ENCODE measurements around the gene HMGCS1.
"Not testable (repeated sequence)": the region's sequence is repeated elsewhere in the genome, so short reads cannot be mapped to it uniquely, and the experiment has no call there.

HMGCS1 gene

DNA sequence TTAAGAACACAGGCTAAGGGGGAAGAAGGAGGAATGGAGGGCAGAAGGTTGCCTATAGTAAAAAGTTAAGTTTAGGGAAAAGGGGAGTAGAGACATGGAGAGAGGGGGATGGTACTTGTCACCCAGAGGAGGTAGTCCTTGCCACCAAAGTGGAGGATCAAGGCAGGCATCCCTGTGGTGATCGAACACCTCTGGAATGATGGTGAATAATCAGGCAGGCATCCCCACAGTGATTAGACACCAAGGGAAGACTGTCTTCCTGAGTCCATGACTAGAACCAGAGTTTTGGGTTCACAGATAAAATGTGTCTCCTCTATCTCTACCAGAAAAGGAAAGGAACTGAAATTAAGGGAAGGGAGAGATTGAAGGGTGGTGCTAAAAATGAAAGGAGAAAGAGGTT is 19.2 kb upstream of the HMGCS1 start:
- no peak for DNase-seq (ENCODE audit: extremely low read depth, low read depth)

DNA sequence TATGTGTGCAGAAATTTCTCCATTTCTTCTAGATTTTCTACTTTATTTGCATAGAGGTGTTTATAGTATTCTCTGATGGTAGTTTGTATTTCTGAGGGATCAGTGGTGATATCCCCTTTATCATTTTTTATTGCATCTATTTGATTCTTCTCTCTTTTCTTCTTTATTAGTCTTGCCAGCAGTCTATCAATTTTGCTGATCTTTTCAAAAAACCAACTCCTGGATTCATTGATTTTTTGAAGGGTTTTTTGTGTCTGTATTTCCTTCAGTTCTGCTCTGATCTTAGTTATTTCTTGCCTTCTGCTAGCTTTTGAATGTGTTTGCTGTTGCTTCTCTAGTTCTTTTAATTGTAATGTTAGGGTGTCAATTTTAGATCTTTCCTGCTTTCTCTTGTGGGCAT is 12.4 kb upstream of the HMGCS1 start:
- DNase-seq (ENCODE audit: extremely low read depth, low read depth): not testable (repeated sequence)

More for the DNA sequence above, 19.2 kb upstream of the HMGCS1 start:
- TF ChIP-seq, protein P1, sequence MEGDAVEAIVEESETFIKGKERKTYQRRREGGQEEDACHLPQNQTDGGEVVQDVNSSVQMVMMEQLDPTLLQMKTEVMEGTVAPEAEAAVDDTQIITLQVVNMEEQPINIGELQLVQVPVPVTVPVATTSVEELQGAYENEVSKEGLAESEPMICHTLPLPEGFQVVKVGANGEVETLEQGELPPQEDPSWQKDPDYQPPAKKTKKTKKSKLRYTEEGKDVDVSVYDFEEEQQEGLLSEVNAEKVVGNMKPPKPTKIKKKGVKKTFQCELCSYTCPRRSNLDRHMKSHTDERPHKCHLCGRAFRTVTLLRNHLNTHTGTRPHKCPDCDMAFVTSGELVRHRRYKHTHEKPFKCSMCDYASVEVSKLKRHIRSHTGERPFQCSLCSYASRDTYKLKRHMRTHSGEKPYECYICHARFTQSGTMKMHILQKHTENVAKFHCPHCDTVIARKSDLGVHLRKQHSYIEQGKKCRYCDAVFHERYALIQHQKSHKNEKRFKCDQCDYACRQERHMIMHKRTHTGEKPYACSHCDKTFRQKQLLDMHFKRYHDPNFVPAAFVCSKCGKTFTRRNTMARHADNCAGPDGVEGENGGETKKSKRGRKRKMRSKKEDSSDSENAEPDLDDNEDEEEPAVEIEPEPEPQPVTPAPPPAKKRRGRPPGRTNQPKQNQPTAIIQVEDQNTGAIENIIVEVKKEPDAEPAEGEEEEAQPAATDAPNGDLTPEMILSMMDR (IDR thresholded peaks at IDR 0.05; ENCODE audit: low read depth, low read length): no peak

DNA sequence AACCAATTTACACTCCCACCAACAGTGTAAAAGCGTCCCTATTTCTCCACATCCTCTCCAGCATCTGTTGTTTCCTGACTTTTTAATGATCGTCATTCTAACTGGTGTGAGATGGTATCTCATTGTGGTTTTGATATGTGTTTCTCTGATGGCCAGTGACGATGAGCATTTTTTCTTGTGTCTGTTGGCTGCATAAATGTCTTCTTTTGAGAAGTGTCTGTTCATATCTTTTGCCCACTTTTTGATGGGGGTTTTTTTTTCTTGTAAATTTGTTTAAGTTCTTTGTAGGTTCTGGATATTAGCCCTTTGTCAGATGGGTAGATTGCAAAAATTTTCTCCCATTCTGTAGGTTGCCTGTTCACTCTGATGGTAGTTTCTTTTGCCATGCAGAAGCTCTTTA is 10.3 kb upstream of the HMGCS1 start:
- DNase-seq (ENCODE audit: extremely low read depth, low read depth): not testable (repeated sequence)

DNA sequence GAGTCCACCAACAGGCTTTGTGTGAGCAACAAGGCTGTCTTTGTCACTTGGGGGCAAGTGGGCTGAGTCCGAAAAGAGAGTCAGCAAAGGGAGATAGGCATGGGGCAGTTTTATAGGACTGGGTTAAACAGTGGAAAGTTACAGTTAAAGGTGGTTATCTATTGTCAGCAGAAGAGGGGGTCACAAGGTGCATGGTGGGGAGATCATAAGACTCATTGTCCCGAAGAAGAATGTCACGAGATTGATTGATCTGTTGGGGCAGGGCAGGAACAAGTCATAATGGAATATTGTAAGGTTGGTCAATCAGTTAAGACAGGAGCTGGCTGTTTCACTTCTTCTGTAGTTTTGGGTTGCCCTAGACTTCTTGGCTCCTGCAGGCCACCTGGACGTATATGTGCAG is 7.6 kb upstream of the HMGCS1 start:
- TF ChIP-seq, protein P1 (IDR thresholded peaks at IDR 0.05; ENCODE audit: low read depth, low read length): no peak
- no peak for DNase-seq (ENCODE audit: extremely low read depth, low read depth)

DNA sequence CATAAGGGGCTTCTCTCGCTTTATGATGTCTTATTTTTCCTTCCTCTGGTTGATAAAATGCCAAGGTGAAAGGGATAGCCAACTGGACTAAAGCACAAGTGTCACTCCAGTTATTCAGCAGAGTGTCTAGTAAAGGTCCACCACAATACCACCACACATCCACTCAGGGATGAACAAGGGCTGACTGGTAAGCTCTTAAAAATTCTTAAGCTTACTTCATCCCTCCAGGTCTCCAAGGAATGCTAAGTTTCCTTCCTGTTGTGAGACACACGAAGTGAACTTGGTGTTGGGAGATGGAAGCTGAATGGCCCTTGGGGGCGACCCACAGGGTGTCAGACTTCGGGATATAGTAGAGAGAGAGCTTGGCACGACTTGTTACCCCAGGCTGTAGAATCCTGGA is 3.2 kb upstream of the HMGCS1 start:
- TF ChIP-seq, protein P1 (IDR thresholded peaks at IDR 0.05; ENCODE audit: low read depth, low read length): no peak
- DNase-seq (ENCODE audit: extremely low read depth, low read depth): no peak

DNA sequence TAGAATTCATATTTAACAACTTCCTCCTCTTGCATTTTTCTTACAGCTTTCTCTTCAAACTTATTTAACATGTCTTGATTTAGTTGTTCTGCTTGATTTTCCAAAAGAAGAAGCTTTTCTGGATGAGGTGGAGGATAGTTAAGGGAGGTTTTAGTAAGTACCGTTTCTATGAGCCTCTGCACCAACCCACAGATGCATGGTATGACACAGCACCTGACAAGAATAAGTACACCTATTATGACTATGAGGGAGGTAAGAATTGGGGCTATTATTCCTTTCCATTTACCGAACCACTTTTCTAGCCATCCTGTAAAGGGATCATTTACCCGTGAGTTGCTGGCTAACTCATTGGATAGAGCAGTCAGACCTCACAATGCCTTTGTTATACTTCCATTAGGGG is 2.5 kb upstream of the HMGCS1 start:
- TF ChIP-seq, protein P1 (IDR thresholded peaks at IDR 0.05; ENCODE audit: low read depth, low read length): no peak

DNA sequence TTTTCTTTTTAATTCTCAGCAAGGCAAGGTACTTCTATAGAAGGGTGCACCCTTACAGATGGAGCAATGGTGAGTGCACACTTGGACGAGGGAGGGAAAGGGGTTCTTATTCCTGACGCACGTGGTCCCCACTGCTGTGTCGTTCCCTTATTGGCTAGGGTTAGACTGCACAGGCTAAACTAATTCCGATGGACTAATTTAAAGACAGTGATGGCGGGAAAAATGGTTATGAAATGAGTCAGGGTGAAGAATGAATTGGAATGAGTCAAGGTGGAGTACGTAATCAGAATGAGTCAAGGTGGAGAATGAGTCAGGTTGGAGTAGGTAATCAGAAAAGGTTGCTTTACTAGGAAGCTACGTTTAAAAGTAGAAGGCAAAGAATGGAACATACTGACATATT is 2.1 kb upstream of the HMGCS1 start:
- no peak for DNase-seq (ENCODE audit: extremely low read depth, low read depth)
- TF ChIP-seq, protein P1 (IDR thresholded peaks at IDR 0.05; ENCODE audit: low read depth, low read length): no peak

More for the DNA sequence above, 2.5 kb upstream of the HMGCS1 start:
- DNase-seq (ENCODE audit: extremely low read depth, low read depth): no peak

DNA sequence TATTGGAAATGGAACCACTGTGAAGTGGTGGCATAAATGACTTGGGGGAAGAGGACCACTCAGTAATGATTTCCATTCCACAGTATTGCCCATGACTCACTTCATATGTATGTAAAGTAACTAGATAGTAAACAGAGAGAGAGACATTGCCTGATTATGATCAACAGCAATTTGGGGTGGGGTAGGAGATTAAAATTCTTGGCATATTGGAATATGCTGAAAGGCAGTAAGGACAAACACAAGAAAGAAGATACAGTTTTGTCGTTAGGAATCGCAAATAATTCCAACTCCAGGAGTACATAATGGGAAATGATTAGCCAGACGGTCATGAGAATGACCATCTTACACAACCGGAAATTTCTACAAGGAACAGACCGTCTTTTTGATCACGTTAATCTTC is 1.5 kb upstream of the HMGCS1 start:
- no peak for DNase-seq (ENCODE audit: extremely low read depth, low read depth)
- TF ChIP-seq, protein P1 (IDR thresholded peaks at IDR 0.05; ENCODE audit: low read depth, low read length): no peak

All from AG09319 (cell line).